Muscle layer of colon (tissue), 2 donors: ENCODE measurements around the gene PAPSS2.

Experiments used
- H3K27ac ChIP-seq: one replicate; pipeline ENCODE4 v1.7.0; 2013; ENCODE audit warnings: low read depth, mild to moderate bottlenecking, low read length, moderate library complexity
- H3K27me3 ChIP-seq, 2 donors: one replicate each; pipeline ENCODE4 v1.7.0; 2013; ENCODE audit warnings: low read length in 2 of 2, mild to moderate bottlenecking in 2 of 2; ENCODE audit not compliant: insufficient read depth in 2 of 2, control insufficient read depth in 1 of 2
- H3K36me3 ChIP-seq: one replicate; pipeline ENCODE4 v1.7.0; 2013; ENCODE audit warnings: mild to moderate bottlenecking, low read length; ENCODE audit not compliant: insufficient read depth
- H3K4me1 ChIP-seq: one replicate; pipeline ENCODE4 v1.7.0; 2013; ENCODE audit warnings: mild to moderate bottlenecking, low read length; ENCODE audit not compliant: insufficient read depth
- H3K4me3 ChIP-seq, 2 donors: one replicate each; pipeline ENCODE4 v1.7.0; 2013; ENCODE audit warnings: low read length in 2 of 2, low read depth in 1 of 2, mild to moderate bottlenecking in 1 of 2, moderate library complexity in 1 of 2
- H3K9ac ChIP-seq: one replicate; pipeline ENCODE4 v1.7.0; 2013; ENCODE audit warnings: low read length
- H3K9me3 ChIP-seq: one replicate; pipeline ENCODE4 v1.7.0; 2013; ENCODE audit warnings: mild to moderate bottlenecking, low read length
- donor health status: abdominal sarcoma.
- donor health status: Adenocarcinoma of cecum.

Gene PAPSS2

GRCh38 chr10:87625661-87626060, 34.0 kb upstream of the PAPSS2 start:
- H3K9ac ChIP-seq = no peak overlapping the region
- no peaks in the 10 kb centered on the region for H3K4me1 ChIP-seq
- H3K36me3 ChIP-seq = no peaks in the 10 kb centered on the region
- H3K4me3 ChIP-seq = no peak overlapping the region
- no peaks in the 10 kb centered on the region for H3K9me3 ChIP-seq
- H3K27me3 ChIP-seq = no peaks in the 10 kb centered on the region
- no peak overlapping the region for H3K27ac ChIP-seq

DNA sequence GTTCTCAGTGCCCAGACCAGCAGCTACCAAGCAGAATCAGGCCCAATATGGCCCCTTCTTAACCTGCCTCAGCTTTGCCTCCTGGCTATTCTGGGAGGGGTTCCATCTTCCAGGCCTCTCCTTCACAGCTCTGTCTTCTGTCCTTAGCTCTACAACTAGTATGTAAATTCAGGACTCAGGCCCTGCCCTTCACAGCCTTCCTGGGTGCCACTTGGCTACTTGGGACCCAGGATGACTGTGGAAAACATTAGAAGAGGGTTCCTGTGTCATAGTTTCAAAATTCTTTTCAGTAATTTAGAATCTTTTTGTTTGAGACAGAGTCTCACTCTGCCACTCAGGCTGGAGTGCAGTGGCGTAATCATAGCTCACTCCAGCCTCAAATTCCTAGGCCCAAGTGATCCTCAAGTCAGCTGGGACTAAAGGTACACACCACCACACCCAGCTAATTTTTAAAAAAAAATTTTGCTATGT, 33.2 kb upstream of the PAPSS2 start:
- H3K27ac ChIP-seq = no peak overlapping the region
- H3K9me3 ChIP-seq = no peaks in the 10 kb centered on the region
- H3K36me3 ChIP-seq = no peaks in the 10 kb centered on the region
- H3K27me3 ChIP-seq = no peaks in the 10 kb centered on the region
- H3K4me1 ChIP-seq = no peaks in the 10 kb centered on the region
- H3K4me3 ChIP-seq = no peak overlapping the region
- no peak overlapping the region for H3K9ac ChIP-seq

GRCh38 chr10:87630171-87630570, 29.5 kb upstream of the PAPSS2 start:
- no peaks in the 10 kb centered on the region for H3K9me3 ChIP-seq
- no peaks in the 10 kb centered on the region for H3K36me3 ChIP-seq
- no peaks in the 10 kb centered on the region for H3K4me1 ChIP-seq
- H3K27me3 ChIP-seq = no peaks in the 10 kb centered on the region
- H3K4me3 ChIP-seq = no peak overlapping the region
- no peak overlapping the region for H3K27ac ChIP-seq
- H3K9ac ChIP-seq = no peak overlapping the region

- no peaks in the 10 kb centered on the region for H3K36me3 ChIP-seq
- H3K27me3 ChIP-seq = no peaks in the 10 kb centered on the region
- H3K4me1 ChIP-seq = no peaks in the 10 kb centered on the region
- H3K9ac ChIP-seq = no peak overlapping the region
- no peak overlapping the region for H3K4me3 ChIP-seq
- H3K9me3 ChIP-seq = no peaks in the 10 kb centered on the region
- no peak overlapping the region for H3K27ac ChIP-seq
Measured at GRCh38 chr10:87632454-87632853, 27.2 kb upstream of the PAPSS2 start.

DNA sequence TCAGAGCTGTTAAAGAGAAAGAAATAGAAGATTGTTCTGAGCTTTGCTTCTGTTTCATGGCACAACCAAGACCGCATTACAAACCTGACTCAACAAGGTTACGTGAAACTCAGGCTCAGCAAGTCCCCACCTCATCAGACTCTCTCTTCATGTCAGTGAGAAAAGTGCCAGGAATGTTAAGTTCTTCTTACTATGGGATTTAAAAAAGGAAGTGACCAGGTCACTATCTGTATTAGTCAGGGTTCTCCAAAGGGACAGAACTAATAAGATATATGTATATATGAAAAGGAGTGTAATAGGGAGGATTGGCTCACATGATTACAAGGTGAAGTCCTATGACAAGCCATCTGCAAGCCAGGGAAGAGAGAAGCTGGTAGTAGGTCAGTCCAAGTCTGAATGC, 25.4 kb upstream of the PAPSS2 start:
- Histone ChIP-seq H3K4me1 (no peaks in the 10 kb centered on the region), H3K9ac (no peak overlapping the region), H3K9me3 (no peaks in the 10 kb centered on the region), H3K36me3 (no peaks in the 10 kb centered on the region), H3K4me3 (no peak overlapping the region), H3K27ac (no peak overlapping the region), H3K27me3 (no peaks in the 10 kb centered on the region)

DNA sequence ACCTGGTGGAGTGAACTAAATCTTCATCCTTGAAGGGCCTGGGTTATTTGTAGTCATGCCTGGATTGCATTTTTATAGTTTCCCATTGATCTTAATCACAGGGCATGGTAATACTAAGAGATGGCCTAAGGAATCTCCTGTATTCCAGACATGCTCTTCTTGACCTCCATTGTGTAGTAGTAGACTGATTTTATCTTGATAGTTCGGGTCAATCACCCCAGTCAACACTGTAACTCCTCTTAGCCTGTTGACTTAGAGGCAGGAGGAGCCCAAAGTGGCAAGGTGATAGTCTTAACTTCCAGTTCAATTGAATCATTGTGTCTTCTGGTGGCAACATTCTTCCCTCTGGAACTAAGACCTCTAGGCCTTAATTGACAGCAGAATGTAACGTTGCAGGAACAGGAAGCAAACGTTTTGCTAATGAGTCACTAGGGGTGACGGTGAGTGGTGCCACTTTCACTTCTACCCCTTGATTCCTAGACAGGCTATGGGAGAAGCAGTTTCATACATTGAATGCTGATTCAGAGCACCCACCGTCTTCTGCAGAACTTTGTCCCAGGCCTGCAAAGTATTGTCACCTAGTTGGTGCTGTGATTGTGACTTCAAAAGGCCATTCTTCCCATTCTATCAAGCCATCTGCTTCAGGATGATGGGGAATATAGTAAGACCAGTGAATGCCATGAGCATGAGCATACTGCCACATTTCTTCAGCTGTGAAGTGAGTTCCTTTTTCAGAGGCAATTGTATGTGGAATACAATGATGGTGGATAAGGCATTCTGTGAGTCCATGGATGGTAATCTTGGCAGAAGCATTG, 24.0 kb upstream of the PAPSS2 start:
- no peaks in the 10 kb centered on the region for H3K4me1 ChIP-seq
- H3K4me3 ChIP-seq = no peak overlapping the region
- no peaks in the 10 kb centered on the region for H3K36me3 ChIP-seq
- no peak overlapping the region for H3K9ac ChIP-seq
- no peaks in the 10 kb centered on the region for H3K27me3 ChIP-seq
- H3K9me3 ChIP-seq = no peaks in the 10 kb centered on the region
- H3K27ac ChIP-seq = no peak overlapping the region

DNA sequence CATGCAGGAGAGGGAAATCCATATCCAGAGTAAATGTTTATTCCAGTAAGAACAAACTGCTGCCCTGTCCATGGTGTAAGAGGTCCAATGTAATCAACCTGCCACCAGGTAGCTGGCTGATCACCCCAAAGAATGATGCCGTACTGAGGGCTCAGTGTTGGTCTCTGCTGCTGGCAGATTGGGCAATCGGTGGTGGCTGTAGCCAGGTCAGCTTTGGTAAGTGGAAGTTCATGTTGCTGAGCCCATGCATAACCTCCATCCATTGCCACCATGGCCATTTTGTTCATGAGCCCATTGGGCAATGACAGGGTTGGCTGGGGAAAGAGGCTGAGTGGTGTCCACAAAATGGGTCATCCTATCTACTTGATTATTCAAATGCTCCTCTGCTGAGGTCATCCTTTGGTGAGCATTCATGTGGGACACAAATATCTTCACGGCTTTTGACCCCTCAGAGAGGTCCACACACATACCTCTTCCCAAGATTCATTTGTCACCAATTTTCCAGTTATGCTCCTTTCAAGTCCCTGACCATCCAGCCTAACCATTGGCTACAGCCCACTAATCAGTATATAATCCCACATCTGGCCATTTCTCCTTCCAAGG, 23.3 kb upstream of the PAPSS2 start:
- H3K4me1 ChIP-seq = no peaks in the 10 kb centered on the region
- no peaks in the 10 kb centered on the region for H3K9me3 ChIP-seq
- H3K27ac ChIP-seq = no peak overlapping the region
- H3K27me3 ChIP-seq = no peaks in the 10 kb centered on the region
- H3K9ac ChIP-seq = no peak overlapping the region
- H3K4me3 ChIP-seq = no peak overlapping the region
- no peaks in the 10 kb centered on the region for H3K36me3 ChIP-seq

GRCh38 chr10:87639493-87639892, 20.2 kb upstream of the PAPSS2 start:
- H3K9ac ChIP-seq = no peak overlapping the region
- no peaks in the 10 kb centered on the region for H3K27me3 ChIP-seq
- no peaks in the 10 kb centered on the region for H3K36me3 ChIP-seq
- no peaks in the 10 kb centered on the region for H3K9me3 ChIP-seq
- no peak overlapping the region for H3K4me3 ChIP-seq
- H3K27ac ChIP-seq = no peak overlapping the region
- no peaks in the 10 kb centered on the region for H3K4me1 ChIP-seq

DNA sequence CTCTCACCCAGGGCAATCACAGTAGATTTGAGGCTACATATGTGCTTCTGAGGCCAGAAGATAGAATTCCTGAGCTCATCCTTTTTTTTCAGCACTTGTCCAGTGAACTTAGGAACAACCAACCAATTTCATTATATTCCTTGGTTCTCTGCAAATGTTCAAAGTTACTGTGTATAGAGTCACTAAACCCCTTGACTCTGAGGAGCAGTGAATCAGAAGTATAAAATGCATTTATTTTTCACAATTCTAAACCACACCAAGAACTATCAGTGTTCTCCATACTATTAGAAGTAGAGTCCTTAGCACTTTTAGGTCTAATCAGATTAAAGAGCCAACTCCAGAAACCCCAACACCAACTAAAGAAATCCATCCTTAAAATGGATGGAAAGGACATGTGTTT, 19.6 kb upstream of the PAPSS2 start:
- H3K27me3 ChIP-seq = no peaks in the 10 kb centered on the region
- no peaks in the 10 kb centered on the region for H3K36me3 ChIP-seq
- no peaks in the 10 kb centered on the region for H3K4me1 ChIP-seq
- H3K27ac ChIP-seq = no peak overlapping the region
- H3K4me3 ChIP-seq = no peak overlapping the region
- no peaks in the 10 kb centered on the region for H3K9me3 ChIP-seq
- no peak overlapping the region for H3K9ac ChIP-seq

DNA sequence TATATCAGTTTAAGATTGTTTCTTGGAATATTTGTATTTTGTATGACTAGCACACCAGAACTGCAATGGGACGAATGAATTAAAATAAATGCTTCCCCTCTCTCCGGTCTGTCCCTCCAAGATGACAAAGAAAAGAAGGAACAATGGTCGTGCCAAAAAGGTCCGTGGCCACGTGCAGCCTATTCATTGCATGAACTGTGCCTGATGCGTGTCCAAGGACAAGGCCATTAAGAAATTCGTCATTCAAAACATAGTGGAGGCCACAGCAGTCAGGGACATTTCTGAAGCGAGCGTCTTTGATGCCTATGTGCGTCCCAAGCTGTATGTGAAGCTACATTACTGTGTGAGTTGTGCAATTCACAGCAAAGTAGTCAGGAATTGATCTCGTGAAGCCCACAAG, 17.2 kb upstream of the PAPSS2 start:
- Histone ChIP-seq H3K9me3 (no peaks in the 10 kb centered on the region), H3K36me3 (no peaks in the 10 kb centered on the region), H3K27me3 (no peaks in the 10 kb centered on the region), H3K27ac (no peak overlapping the region), H3K4me1 (no peaks in the 10 kb centered on the region), H3K9ac (no peak overlapping the region), H3K4me3 (no peak overlapping the region)

GRCh38 chr10:87642988-87643387, 16.7 kb upstream of the PAPSS2 start:
- no peaks in the 10 kb centered on the region for H3K9me3 ChIP-seq
- H3K27me3 ChIP-seq = no peaks in the 10 kb centered on the region
- H3K9ac ChIP-seq = no peak overlapping the region
- H3K27ac ChIP-seq = no peak overlapping the region
- no peaks in the 10 kb centered on the region for H3K4me1 ChIP-seq
- H3K36me3 ChIP-seq = no peaks in the 10 kb centered on the region
- H3K4me3 ChIP-seq = no peak overlapping the region

GRCh38 chr10:87643920-87644319, 15.8 kb upstream of the PAPSS2 start:
- H3K4me3 ChIP-seq = no peak overlapping the region
- H3K4me1 ChIP-seq = no peaks in the 10 kb centered on the region
- H3K9me3 ChIP-seq = no peaks in the 10 kb centered on the region
- H3K9ac ChIP-seq = no peak overlapping the region
- H3K27ac ChIP-seq = no peak overlapping the region
- no peaks in the 10 kb centered on the region for H3K36me3 ChIP-seq
- no peaks in the 10 kb centered on the region for H3K27me3 ChIP-seq
